GM21423 (cell line): ENCODE data around the gene RNU4-1.

Experiments
- ATAC-seq: cut with Tn5 transposase; IDR thresholded peaks from one replicate; pipeline ENCODE4 v1.9.1; 2021; ENCODE audit warnings: mild to moderate bottlenecking, moderate library complexity; ENCODE audit not compliant: unreplicated experiment

RNU4-1 gene

GRCh38 chr12:120290609-120291305 is 2.3 kb downstream of the RNU4-1 start:
- no peak for ATAC-seq

DNA sequence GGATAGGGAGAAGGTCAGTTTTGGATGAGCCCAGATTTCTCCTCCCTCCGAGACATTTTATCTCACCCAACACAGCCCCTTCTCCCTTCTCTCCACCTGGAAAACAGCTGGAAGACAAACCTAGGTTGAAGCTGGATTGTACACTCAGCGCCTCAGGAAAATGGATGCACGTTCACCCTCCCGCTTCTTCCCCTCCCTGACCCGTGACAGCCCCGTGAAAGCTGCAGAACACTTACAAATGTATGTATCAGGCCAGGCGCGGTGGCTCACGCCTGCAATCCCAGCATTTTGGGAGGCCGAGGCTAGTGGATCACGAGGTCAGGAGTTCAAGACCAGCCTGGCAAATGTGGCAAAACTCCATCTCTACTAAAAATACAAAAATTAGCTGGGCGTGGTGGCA is 5.5 kb downstream of the RNU4-1 start:
- no peak for ATAC-seq

- ATAC-seq, result no peak
Measured at GRCh38 chr12:120286768-120287490, 6.1 kb downstream of the RNU4-1 start.

DNA sequence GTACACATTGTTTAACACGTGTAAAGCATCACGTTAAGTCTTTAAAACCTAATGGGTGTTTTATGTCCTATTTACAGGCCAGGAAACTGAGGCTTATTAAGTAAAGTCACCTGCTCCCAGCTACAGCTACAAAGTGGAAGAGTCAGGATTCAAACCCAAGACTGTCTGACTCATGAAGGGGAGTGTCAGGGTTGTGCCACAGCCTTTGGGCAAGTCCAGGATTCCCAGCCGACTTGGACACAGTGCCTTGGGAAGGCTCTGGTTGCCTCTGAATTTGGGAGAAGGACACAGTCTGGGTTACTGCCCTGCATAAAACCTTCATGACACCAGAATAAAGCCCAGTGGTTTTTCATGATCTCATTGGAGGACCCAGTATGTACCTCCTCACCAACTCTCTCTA is 8.7 kb downstream of the RNU4-1 start:
- no peak for ATAC-seq

DNA sequence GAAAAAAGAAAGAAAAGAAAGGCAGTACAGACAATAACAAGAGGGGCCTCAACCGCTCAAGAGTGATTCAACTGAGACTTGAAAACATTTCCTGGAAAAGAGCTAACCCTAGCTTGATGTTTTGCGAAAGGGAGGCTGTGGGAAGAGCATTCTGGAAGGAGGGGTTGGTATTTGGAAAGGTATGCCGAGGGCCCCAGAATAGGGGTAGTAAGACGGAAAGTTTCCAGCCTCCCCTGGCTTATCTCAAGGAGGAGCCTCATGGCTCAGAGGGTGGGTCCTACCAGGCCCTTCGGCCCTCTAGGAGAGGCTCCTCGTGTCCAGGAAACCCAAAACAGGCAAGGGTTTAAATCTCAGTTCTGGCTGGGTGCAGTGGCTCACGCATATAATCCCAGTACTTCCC is 9.7 kb downstream of the RNU4-1 start:
- no peak for ATAC-seq

GRCh38 chr12:120278137-120279069 is 14.6 kb downstream of the RNU4-1 start:
- no peak for ATAC-seq

GRCh38 chr12:120276734-120277133 is 16.3 kb downstream of the RNU4-1 start:
- ATAC-seq, result no peak

GRCh38 chr12:120267736-120268135 is 25.3 kb downstream of the RNU4-1 start:
- ATAC-seq, result no peak

DNA sequence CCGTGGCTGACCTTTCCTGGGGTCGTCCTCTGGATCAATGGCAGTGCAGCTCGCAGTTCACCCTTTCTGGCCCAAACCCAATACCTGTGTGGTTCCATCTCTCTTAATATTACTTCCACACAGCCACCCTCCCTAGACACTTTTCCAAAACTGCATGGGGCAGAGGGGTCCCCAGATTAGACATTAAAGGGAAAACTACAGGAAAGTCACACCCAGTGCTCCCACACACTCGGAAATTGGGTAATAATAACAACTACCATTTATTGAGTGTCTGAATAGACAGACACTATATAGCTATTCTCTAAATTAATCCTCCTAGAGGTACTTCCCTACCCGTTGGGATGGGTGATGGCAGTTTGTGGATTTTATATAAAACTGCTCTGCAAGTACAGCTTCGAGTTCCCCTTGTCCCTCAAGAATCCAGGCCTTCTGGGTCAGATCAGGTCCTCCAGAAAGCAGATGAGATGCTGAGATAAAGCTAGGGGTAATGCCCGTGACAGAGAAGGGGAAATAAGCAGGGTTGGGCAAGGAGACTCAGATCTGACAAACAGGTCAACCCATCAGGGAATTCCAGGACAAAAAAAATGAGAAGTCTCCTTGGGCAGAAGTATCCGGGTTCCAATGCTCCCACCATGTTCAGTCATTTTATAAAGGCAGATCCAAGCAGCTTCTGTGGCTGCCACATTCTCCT is 26.7 kb downstream of the RNU4-1 start:
- ATAC-seq, result no peak

GRCh38 chr12:120265473-120266179 is 27.4 kb downstream of the RNU4-1 start, which contains the start of gene PXN:
TSS of gene PXN (minus strand) at chr12:120265730. CDS start at chr12:120265629, 101 bp downstream.
- ATAC-seq, result peak; percentile 78

DNA sequence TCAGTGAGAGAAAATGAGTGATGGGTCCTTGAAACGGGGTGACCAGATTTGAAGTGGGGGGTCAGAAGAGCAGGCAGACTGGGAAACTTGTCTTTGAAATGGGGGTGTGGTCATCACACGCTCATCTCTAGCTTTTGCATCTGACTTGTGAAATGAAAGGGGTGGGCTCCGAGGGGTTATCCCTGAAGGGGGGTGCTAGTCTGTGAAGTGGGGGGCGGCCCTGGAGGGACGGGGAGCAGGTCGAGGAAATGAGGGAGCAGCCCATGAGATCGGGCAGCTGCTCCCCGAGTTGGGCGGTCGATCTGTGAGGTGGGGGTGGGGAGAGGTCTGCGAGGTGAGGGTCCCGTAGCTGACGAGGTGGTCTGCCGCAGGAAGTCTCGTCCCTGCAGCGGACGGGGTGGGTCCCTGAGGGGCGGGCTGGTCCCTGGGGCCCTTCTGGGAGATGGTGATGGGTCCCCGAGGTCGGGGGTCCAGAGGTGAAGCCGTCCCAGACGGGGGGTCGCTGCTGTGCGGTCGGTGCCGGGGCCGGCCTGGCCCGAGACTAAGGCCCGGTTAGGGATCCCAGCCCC is 28.0 kb downstream of the RNU4-1 start:
- ATAC-seq, result peak; percentile 6

GRCh38 chr12:120264086-120264903 is 28.7 kb downstream of the RNU4-1 start:
- no peak for ATAC-seq

DNA sequence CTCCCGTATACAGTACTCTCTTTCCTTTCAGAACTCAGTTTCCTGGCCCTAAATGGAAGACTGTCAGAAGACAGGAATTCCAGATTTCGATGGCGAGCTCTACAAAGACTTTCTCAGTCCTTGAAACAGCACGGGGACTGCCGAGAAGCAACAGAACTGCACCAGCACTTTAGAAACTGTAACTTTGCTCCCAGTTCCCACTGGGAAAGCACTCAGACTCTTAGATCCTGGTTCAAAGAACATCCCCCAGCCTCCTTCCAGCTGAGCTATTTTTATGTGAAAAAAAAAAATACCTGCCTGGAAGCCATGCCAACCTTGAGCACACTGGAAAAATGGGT is 29.3 kb downstream of the RNU4-1 start:
- no peak for ATAC-seq

- ATAC-seq, result no peak
Measured at GRCh38 chr12:120262852-120263747, 29.9 kb downstream of the RNU4-1 start.

DNA sequence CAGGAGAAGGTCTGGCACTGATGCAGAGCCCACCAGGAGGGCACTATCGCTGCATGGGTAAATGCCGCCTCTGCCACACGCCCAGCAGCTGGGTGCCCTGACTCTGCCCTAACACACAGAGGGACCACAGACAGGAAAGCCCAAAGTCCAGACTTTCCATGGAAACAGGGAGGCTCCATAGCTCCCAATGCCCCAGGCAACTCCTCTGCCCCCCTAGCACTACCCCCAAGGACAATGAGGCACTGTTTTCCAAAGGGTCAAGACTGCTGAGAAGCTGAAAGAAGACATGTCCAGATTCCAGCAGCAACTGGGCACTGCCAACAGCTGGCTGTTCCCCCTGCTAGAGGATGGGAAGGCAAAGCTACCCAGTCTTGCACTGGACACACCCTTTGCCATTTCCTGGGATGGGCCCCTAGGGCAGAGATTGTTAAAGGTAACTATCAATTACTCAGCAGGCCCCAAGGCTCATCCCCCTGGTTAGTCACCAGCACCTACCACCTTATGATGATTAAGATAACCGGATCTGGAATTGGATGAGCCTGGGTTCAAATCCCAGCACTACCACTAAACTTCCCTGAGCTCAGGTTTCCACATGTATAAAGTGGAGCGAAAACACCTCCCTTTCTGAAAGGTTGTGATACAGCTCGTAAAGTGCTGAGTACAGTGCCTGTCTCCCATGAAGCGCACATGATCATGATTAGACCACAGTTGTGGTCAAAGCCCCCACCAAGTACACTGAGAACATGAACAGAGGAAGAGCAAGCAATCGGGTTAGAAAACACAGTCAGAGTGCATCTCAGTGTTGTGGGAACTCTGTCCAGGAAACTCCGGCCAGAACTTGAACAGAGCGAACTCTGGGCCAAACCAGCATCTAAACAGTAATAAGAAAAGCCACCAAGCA is 30.8 kb downstream of the RNU4-1 start:
- no peak for ATAC-seq

GRCh38 chr12:120260607-120261006 is 32.4 kb downstream of the RNU4-1 start:
- ATAC-seq, result no peak
